HFF-Myc (cell line): ENCODE data around the gene PVR.

ENCODE experiments used
- DNase-seq: peaks from one replicate; pipeline ENCODE4 v3.0.0-alpha.2; 2011; ENCODE audit warnings: low read depth; ENCODE audit errors: extremely low read depth
- H3K4me3 ChIP-seq: replicated peaks from 2 replicates; pipeline ENCODE4 v1.5.1; 2011; ENCODE audit warnings: low read depth, mild to moderate bottlenecking, control low read depth, low read length
- CTCF ChIP-seq: IDR thresholded peaks from 2 replicates; pipeline ENCODE4 v1.5.1; 2012; ENCODE audit warnings: mild to moderate bottlenecking, low read depth, low read length, control low read depth; ENCODE audit errors: missing control alignments

PVR gene, protein sequence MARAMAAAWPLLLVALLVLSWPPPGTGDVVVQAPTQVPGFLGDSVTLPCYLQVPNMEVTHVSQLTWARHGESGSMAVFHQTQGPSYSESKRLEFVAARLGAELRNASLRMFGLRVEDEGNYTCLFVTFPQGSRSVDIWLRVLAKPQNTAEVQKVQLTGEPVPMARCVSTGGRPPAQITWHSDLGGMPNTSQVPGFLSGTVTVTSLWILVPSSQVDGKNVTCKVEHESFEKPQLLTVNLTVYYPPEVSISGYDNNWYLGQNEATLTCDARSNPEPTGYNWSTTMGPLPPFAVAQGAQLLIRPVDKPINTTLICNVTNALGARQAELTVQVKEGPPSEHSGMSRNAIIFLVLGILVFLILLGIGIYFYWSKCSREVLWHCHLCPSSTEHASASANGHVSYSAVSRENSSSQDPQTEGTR

DNA sequence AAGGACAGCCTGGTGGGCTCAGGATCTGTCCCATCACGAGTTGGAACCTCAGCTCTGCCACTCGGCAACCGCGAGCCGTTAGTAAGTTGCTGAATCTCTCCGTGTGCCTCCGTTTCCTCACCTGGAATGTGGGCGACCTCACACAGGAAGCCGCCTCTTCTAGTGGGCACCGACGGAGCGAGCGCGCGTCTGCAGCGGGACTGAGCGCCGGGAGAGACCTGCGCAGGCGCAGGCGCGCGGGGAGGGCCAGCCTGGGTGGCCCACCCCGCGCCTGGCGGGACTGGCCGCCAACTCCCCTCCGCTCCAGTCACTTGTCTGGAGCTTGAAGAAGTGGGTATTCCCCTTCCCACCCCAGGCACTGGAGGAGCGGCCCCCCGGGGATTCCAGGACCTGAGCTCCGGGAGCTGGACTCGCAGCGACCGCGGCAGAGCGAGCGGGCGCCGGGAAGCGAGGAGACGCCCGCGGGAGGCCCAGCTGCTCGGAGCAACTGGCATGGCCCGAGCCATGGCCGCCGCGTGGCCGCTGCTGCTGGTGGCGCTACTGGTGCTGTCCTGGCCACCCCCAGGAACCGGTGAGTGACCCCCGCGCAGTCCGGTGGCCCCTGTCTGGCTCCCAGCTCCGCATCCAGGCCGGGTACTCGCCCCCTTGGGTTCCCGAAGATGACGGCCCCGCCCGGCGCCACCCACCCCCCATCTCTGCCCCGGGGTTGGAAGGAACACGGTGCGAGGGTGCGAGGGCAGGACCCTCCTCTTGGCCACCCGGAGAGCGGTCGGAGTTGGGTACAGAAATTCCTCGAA lies at the start of gene PVR:
Gene PVR, plus strand, starts transcription at position 306 of the 797 bp plus-strand sequence. Its CDS starts 187 bp downstream, at position 493.
- DNase-seq = no peak
- TF ChIP-seq CTCF = no peak
- peak within 1 kb of the TSS; percentile 67 for H3K4me3 ChIP-seq

- no peak for DNase-seq
- H3K4me3 ChIP-seq = no peak overlapping the region
- no peak for TF ChIP-seq CTCF
Observed at GRCh38 chr19:44596428-44597130, 47.1 kb upstream of the PVR start.

DNA sequence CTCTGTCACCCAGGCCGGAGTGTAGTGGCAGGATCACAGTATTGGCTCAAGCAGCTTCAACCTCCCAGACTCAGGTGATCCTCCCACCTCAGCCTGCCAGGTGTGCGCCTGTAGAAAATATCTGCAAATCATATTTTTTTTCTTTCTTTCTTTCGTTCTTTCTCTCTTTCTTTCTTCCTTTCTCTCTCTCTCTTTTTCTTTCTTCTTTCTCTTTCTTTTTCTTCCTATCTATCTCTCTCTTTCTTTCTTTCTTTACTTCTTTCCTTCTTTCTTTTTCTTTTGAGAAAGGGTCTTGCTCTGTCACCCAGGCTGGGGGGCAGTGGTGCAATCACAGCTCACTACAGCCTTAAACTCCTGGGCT lies 46.6 kb upstream of the PVR start:
- no peak overlapping the region for H3K4me3 ChIP-seq
- DNase-seq = no peak
- no peak for TF ChIP-seq CTCF

DNA sequence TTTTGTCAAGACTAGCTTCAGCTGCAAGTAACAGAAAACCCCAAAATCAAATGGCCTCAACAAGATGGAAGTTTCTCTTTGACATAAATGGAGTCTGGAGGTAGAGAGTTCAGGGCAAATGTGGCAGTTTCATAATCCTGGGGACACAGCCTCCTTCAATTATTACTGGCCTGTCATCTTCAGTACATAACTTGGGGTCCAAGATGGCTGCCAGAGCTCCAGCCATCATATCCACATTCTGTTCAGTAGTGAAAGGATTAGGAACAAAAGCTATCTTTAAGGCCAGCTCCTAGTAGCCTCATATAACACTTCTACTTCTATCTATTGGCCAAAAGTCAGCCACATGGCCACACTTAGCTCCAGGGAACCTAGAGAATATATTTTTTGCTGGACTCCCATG lies 45.4 kb upstream of the PVR start:
- no peak overlapping the region for H3K4me3 ChIP-seq
- TF ChIP-seq CTCF = no peak

DNA sequence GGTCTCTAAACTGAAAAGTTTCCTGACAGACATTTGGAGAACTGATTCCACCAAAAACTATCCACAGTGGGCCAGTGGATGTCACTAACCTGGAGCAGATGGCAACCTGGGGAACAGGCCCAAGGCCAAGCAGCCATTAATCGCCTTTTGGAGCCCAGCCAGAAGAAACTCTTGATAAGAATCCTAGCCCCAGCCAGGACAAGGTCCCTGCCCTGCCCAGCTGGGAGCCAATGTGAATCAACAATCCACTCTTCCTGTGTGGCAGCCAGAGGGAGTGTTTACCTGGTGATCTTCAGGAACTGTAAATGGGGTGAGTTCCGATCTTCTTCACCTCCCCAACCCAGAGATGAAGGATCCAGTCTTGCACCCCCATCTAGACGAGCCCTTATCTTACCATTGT lies 44.8 kb upstream of the PVR start:
- no peak overlapping the region for H3K4me3 ChIP-seq
- no peak for DNase-seq
- no peak for TF ChIP-seq CTCF

More for the DNA sequence above, 45.4 kb upstream of the PVR start:
- DNase-seq = no peak

- no peak overlapping the region for H3K4me3 ChIP-seq
- DNase-seq = no peak
- no peak for TF ChIP-seq CTCF
Observed at GRCh38 chr19:44600466-44600865, 43.2 kb upstream of the PVR start.
